NCI-H526 treated with DMSO at 0.1 percent for 48 hours (cell line): ENCODE measurements around the gene GYPE.
"Not testable (repeated sequence)": the region's sequence is repeated elsewhere in the genome, so short reads cannot be mapped to it uniquely, and the experiment has no call there.

Source experiments
- DNase-seq: peaks from one replicate; lab custom pipeline; 2025; lab: John Stamatoyannopoulos, UW

GYPE gene

DNA sequence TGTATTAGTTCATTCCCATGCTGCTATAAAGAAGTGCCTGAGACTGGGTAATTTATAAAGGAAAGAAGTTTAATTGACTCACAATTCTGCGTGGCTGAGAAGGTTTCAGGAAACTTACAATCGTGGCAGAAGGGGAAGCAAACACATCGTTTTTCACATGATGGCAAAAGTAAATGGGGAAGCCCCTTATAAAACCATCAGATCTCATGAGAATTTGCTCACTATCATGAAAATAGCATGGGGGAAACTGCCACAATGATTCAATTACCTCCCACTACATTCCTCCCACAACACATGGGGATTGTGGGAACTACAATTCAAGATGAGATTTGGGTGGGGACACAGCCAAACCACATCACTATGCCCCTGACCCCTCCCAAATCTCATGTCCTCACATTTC is 35.4 kb downstream of the GYPE start:
- not testable (repeated sequence) for DNase-seq

DNA sequence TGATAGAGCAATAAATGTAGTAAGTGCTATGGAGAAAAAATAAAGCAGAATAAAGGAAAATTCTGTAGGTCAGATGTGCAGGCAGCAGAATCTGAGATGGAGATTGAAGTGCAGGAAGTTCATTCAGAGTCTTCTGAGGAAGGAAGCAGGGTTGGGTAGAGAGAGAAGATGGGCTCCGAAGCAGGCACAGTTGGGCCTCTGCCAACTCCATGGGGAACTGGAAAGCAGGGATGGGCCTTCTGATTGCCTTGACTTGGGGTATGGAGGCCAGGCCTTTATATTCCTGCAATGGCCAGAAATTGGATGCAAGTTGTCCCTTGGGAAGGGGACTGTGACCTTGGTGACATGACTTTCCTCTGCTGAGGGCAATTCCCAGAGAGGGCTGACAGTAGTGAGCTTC is 42.6 kb downstream of the GYPE start:
- not testable (repeated sequence) for DNase-seq

GRCh38 chr4:143858456-143858855 is 46.9 kb downstream of the GYPE start:
- no peak for DNase-seq

- not testable (repeated sequence) for DNase-seq
Observed at GRCh38 chr4:143857391-143858336, 47.7 kb downstream of the GYPE start.

GRCh38 chr4:143856017-143856557 is 49.3 kb downstream of the GYPE start:
- not testable (repeated sequence) for DNase-seq

- not testable (repeated sequence) for DNase-seq
Observed at GRCh38 chr4:143854645-143855044, 50.7 kb downstream of the GYPE start.

DNA sequence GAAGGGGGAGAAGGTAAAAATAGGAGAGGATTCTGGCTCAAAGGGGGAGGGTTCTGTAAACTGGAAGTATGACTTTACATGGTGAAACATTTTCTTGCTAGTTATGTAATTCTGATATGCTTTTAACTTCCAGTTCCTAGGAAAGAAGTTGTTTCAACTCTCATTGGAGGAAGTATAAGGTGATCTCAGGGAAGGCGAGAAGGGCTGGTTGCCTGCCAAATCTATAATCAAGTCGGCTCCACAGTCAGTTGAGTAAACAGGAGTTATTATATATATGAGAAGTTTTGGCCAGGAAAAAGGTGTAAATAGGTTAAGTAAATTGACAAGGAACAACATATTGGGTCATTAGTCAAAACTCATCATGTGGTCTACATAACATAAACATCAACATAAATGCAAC is 56.1 kb downstream of the GYPE start:
- not testable (repeated sequence) for DNase-seq

- DNase-seq: not testable (repeated sequence)
Observed at GRCh38 chr4:143843506-143843832, 61.9 kb downstream of the GYPE start.

DNA sequence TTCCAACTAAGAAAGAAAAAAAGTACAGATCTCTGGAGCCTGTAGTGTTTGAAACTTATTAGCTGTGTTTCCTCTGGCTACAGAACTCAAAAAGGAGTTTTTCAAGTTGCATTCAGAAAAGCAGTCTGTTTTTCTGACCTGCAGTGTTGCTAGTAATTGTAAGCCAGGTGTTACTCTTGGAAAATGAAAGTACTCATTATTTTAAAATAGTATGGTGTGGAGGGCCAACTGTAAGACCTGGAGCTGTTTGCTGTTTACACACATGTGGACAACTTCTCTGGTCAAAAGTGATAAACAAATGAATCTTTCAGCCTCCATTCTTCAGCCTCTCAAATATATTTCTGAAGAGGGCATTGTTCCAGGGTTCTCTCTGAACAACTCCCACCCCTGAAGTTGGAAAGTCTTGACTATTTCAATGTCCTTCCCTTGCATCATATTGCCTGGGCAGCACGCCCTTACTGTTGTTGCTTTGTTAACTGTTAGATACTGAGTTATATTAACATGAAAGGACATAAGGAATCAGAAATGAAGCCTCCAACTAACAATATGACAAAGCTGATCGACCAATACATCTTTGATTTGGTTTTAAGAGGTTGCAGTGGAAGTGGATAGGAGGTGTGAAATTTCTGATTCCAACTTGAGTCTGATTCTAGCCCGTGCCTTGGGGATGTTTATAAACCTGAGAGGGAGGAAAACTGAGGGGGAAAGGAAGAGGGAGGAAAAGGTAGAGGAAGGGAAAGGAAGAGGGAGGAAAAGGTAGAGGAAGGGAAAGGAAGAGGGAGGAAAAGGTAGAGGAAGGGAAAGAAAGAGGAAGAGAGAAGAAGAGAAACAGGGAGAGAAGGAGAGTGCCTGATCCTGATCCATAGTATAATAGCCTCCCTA is 62.5 kb downstream of the GYPE start:
- not testable (repeated sequence) for DNase-seq

DNA sequence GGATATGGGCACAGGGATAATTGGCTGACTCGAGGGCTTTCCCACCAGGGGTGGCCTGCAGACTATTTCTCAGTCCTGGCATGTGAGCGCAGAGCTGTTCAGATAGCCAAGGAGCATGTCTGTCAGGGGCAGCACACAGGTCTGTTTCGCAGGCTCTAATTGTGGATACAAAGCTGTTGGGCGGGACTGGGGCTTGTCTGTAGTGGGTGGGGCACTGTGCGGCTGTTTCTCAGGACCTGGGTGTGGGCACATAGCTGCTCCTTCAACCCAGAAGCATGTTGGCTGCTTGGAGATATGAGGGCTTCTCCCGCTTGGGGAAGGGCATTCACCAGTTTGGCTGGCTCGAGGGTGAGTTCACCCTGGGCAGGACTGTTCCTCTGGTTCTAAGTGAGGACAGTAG is 65.9 kb downstream of the GYPE start:
- not testable (repeated sequence) for DNase-seq

GRCh38 chr4:143834196-143834595 is 71.2 kb downstream of the GYPE start:
- not testable (repeated sequence) for DNase-seq

DNA sequence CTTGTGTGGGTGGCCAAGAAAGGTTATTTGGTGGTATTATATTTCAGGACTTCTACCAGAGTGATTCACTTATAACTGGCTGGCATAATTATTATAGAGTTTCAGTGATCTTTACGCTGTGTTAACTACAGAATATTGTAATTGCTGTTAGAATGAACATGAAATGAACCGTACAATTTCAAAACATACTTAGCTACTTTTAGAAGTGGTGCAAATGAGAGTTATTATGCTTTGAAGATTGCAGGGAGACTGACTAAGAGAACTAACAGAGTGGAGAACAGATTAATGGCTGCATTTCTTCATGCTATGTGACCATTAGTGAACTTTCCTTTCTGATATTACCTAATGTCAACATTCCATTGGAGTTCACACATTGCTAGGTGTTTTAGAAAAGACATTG is 71.7 kb downstream of the GYPE start:
- not testable (repeated sequence) for DNase-seq

- not testable (repeated sequence) for DNase-seq
Observed at GRCh38 chr4:143830576-143830975, 74.8 kb downstream of the GYPE start.

- DNase-seq: not testable (repeated sequence)
Observed at GRCh38 chr4:143829239-143829620, 76.1 kb downstream of the GYPE start.
